ENCODE data around the gene ABHD16B.

GRCh38 chr20:63863798-63864544 is 2.7 kb downstream of the ABHD16B start:
- no peak for TF ChIP-seq ZFP30 (CRISPR knock-in tag; IDR thresholded peaks at IDR 0.05)
- TF ChIP-seq, protein P1, sequence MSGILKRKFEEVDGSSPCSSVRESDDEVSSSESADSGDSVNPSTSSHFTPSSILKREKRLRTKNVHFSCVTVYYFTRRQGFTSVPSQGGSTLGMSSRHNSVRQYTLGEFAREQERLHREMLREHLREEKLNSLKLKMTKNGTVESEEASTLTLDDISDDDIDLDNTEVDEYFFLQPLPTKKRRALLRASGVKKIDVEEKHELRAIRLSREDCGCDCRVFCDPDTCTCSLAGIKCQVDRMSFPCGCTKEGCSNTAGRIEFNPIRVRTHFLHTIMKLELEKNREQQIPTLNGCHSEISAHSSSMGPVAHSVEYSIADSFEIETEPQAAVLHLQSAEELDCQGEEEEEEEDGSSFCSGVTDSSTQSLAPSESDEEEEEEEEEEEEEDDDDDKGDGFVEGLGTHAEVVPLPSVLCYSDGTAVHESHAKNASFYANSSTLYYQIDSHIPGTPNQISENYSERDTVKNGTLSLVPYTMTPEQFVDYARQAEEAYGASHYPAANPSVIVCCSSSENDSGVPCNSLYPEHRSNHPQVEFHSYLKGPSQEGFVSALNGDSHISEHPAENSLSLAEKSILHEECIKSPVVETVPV (CRISPR knock-in tag; IDR thresholded peaks at IDR 0.05), result no peak
- no peak for TF ChIP-seq RARB (CRISPR knock-in tag; IDR thresholded peaks at IDR 0.05)
- no peak for TF ChIP-seq ARNTL (CRISPR knock-in tag; IDR thresholded peaks at IDR 0.05; ENCODE audit: borderline replicate concordance, low read depth)
- no peak for TF ChIP-seq PPARA (CRISPR knock-in tag; IDR thresholded peaks at IDR 0.05; ENCODE audit: borderline replicate concordance)
- no peak for TF ChIP-seq CSDC2 (CRISPR knock-in tag; IDR thresholded peaks at IDR 0.05)
- TF ChIP-seq, protein P2, sequence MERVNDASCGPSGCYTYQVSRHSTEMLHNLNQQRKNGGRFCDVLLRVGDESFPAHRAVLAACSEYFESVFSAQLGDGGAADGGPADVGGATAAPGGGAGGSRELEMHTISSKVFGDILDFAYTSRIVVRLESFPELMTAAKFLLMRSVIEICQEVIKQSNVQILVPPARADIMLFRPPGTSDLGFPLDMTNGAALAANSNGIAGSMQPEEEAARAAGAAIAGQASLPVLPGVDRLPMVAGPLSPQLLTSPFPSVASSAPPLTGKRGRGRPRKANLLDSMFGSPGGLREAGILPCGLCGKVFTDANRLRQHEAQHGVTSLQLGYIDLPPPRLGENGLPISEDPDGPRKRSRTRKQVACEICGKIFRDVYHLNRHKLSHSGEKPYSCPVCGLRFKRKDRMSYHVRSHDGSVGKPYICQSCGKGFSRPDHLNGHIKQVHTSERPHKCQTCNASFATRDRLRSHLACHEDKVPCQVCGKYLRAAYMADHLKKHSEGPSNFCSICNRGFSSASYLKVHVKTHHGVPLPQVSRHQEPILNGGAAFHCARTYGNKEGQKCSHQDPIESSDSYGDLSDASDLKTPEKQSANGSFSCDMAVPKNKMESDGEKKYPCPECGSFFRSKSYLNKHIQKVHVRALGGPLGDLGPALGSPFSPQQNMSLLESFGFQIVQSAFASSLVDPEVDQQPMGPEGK (CRISPR knock-in tag; IDR thresholded peaks at IDR 0.05; ENCODE audit: borderline replicate concordance), result no peak

All from SK-N-SH treated with all-trans-retinoic acid at 6 μM for 48 hours (cell line).